H1 (cell line): ENCODE data around the gene FREM1. TPM values are rescaled to one million over a fixed set of nuclear protein-coding genes. Genes with fewer than 3 reads are reported as not detected.

Experiments used
- CTCF ChIA-PET: fragments of 300-600 bp; sonication (Branson Sonifier 250); formaldehyde crosslinking; loops from one replicate; lab custom pipeline; 2021; ENCODE audit not compliant: partially characterized antibody; lab: Charles Lee
- POLR2A ChIA-PET: fragments of 300-600 bp; sonication (Branson Sonifier 250); formaldehyde crosslinking; loops from one replicate; lab custom pipeline; 2021; ENCODE audit warnings: inconsistent platforms; ENCODE audit not compliant: partially characterized antibody; lab: Charles Lee
- DNase-seq, 2 experiments: peaks; one replicate each; pipeline versions ENCODE4 v3.0.0 to v3.0.0-alpha.2; 2010 to 2022; ENCODE audit warnings: low spot score in 2 of 2, low read depth in 1 of 2, mixed read lengths in 1 of 2
- FAIRE-seq: peaks from 2 replicates; lab custom pipeline; 2011; peaks lifted over from hg19 to GRCh38; lab: Jason Lieb, UNC
- H2AFZ ChIP-seq: 2 replicates; pipeline ENCODE4 v1.8.1; 2012; ENCODE audit warnings: low read length, inconsistent platforms
- H2AK5ac ChIP-seq: 2 replicates; pipeline ENCODE4 v1.6.1; 2013; ENCODE audit warnings: low read depth, low read length
- H2BK120ac ChIP-seq: replicated peaks from 2 replicates; pipeline ENCODE3; 2013; ENCODE audit warnings: low read depth, low read length, inconsistent platforms
- H2BK12ac ChIP-seq: 2 replicates; pipeline ENCODE4 v1.6.1; 2013; ENCODE audit warnings: low read depth, low read length
- H2BK15ac ChIP-seq: 2 replicates; pipeline ENCODE4 v1.6.1; 2013; ENCODE audit warnings: low read length
- H2BK20ac ChIP-seq: 2 replicates; pipeline ENCODE4 v1.6.1; 2013; ENCODE audit warnings: low read length
- H2BK5ac ChIP-seq: 2 replicates; pipeline ENCODE4 v1.6.1; 2013; ENCODE audit warnings: low read depth, low read length
- H3K14ac ChIP-seq: 2 replicates; pipeline ENCODE4 v1.6.1; 2013; ENCODE audit warnings: inconsistent platforms; ENCODE audit not compliant: insufficient read length
- H3K18ac ChIP-seq: 2 replicates; pipeline ENCODE4 v1.6.1; 2013; ENCODE audit warnings: low read length; ENCODE audit errors: extremely low read depth
- H3K23ac ChIP-seq: 2 replicates; pipeline ENCODE4 v1.6.1; 2013; ENCODE audit warnings: inconsistent platforms; ENCODE audit not compliant: insufficient read length
- H3K23me2 ChIP-seq: 2 replicates; pipeline ENCODE4 v1.6.1; 2013; ENCODE audit warnings: low read depth, low read length
- H3K27ac ChIP-seq: 2 replicates; pipeline ENCODE4 v1.6.1; 2011; ENCODE audit warnings: low read depth, low read length, inconsistent platforms
- H3K27me3 ChIP-seq, 4 experiments: replicated peaks in 1 of 4; 1 replicate in 1 of 4; 2 replicates in 3 of 4; pipeline versions ENCODE4 v1.6.1 to v1.8.1; 2011 to 2013; ENCODE audit warnings: low read length in 3 of 4, mild to moderate bottlenecking in 3 of 4, inconsistent platforms in 2 of 4, mixed read lengths in 2 of 4, moderate library complexity in 1 of 4; ENCODE audit not compliant: control insufficient read depth in 3 of 4, insufficient read depth in 3 of 4; ENCODE audit errors: extremely low read depth in 1 of 4
- H3K36me3 ChIP-seq, 4 experiments: 2 replicates each; pipeline versions ENCODE4 v1.6.1 to v1.8.1; 2011 to 2013; ENCODE audit warnings: mild to moderate bottlenecking in 4 of 4, low read length in 3 of 4, moderate library complexity in 2 of 4, control low read depth in 1 of 4, inconsistent platforms in 1 of 4; ENCODE audit not compliant: insufficient read depth in 4 of 4, control insufficient read depth in 2 of 4
- H3K4ac ChIP-seq: replicated peaks from 2 replicates; pipeline ENCODE3; 2013; ENCODE audit warnings: low read length, low read depth, mixed read lengths, inconsistent platforms; ENCODE audit not compliant: insufficient read length
- H3K4me1 ChIP-seq, 4 experiments: replicated peaks in 1 of 4; 1 replicate in 1 of 4; 2 replicates in 3 of 4; pipeline versions ENCODE4 v1.6.1 to v1.8.1; 2011 to 2013; ENCODE audit warnings: low read length in 3 of 4, inconsistent platforms in 2 of 4, mixed read lengths in 1 of 4; ENCODE audit not compliant: insufficient read depth in 4 of 4, control insufficient read depth in 3 of 4
- H3K4me2 ChIP-seq, 2 experiments: 2 replicates each; pipeline versions ENCODE4 v1.6.1 to v1.8.1; 2011 to 2013; ENCODE audit warnings: low read depth in 2 of 2, low read length in 2 of 2, control low read depth in 1 of 2, inconsistent platforms in 1 of 2, mild to moderate bottlenecking in 1 of 2; ENCODE audit not compliant: insufficient read depth in 1 of 2
- H3K4me3 ChIP-seq, 4 experiments: fragments of 200-600, 300-600 bp in 1 of 4; sonication (generic), shearing (Covaris generic), sonication (Bioruptor Twin) in 1 of 4; 2 replicates each; pipeline versions ENCODE4 v1.5.1 to v1.8.1; 2011 to 2016; ENCODE audit warnings: low read length in 4 of 4, low read depth in 3 of 4, control low read depth in 2 of 4, inconsistent platforms in 2 of 4, mild to moderate bottlenecking in 2 of 4, mixed read lengths in 1 of 4, moderate library complexity in 1 of 4; ENCODE audit not compliant: insufficient read depth in 2 of 4; ENCODE audit errors: extremely low read depth in 1 of 4
- H3K56ac ChIP-seq: replicated peaks from 2 replicates; pipeline ENCODE3; 2013; ENCODE audit warnings: low read depth, mild to moderate bottlenecking, mixed read lengths, low read length, inconsistent platforms; ENCODE audit not compliant: insufficient read length
- H3K79me1 ChIP-seq: 2 replicates; pipeline ENCODE4 v1.6.1; 2013; ENCODE audit warnings: low read depth, low read length, control low read depth
- H3K79me2 ChIP-seq, 2 experiments: 2 replicates each; pipeline versions ENCODE4 v1.6.1 to v1.8.1; 2012 to 2013; ENCODE audit warnings: low read length in 2 of 2, mild to moderate bottlenecking in 2 of 2, inconsistent platforms in 1 of 2; ENCODE audit not compliant: insufficient read depth in 2 of 2, control insufficient read depth in 1 of 2
- H3K9ac ChIP-seq, 4 experiments: replicated peaks in 1 of 4; 1 replicate in 1 of 4; 2 replicates in 3 of 4; pipeline versions ENCODE4 v1.6.1 to v1.8.1; 2011 to 2013; ENCODE audit warnings: low read depth in 3 of 4, low read length in 3 of 4, control low read depth in 2 of 4, mild to moderate bottlenecking in 2 of 4, moderate library complexity in 2 of 4, inconsistent platforms in 1 of 4; ENCODE audit errors: extremely low read depth in 1 of 4
- H3K9me3 ChIP-seq, 2 experiments: 2 replicates each; pipeline versions ENCODE4 v1.6.1 to v1.8.1; 2012 to 2013; ENCODE audit warnings: mild to moderate bottlenecking in 2 of 2, moderate library complexity in 2 of 2, control low read depth in 1 of 2, inconsistent platforms in 1 of 2, low read depth in 1 of 2, low read length in 1 of 2, mixed read lengths in 1 of 2; ENCODE audit not compliant: insufficient read depth in 2 of 2
- H4K20me1 ChIP-seq, 2 experiments: replicated peaks in 1 of 2; 2 replicates each; pipeline versions ENCODE3 to v1.8.1; 2011 to 2013; ENCODE audit warnings: inconsistent platforms in 2 of 2, low read length in 2 of 2, mild to moderate bottlenecking in 1 of 2; ENCODE audit not compliant: insufficient read depth in 2 of 2, control insufficient read depth in 1 of 2
- H4K5ac ChIP-seq: 2 replicates; pipeline ENCODE4 v1.6.1; 2013; ENCODE audit warnings: low read length, low read depth, mixed read lengths, inconsistent platforms; ENCODE audit not compliant: insufficient read length
- H4K8ac ChIP-seq: 2 replicates; pipeline ENCODE4 v1.8.0; 2013; ENCODE audit warnings: mild to moderate bottlenecking, moderate library complexity, low read length, inconsistent platforms; ENCODE audit not compliant: insufficient read depth; ENCODE audit errors: extremely low read depth
- H4K91ac ChIP-seq: replicated peaks from 2 replicates; pipeline ENCODE3; 2013; ENCODE audit warnings: low read length, mixed read lengths, inconsistent platforms; ENCODE audit not compliant: insufficient read length
- CBX5 ChIP-seq: fragments of 300-800, 300-1000 bp; sonication (generic); IDR thresholded peaks from 2 replicates; pipeline ENCODE4 v1.7.1; 2016; ENCODE audit warnings: antibody characterized with exemption, low read length, low read depth
- CREB1 ChIP-seq: IDR thresholded peaks from 2 replicates; pipeline ENCODE4 v1.6.1; 2012; ENCODE audit warnings: inconsistent platforms
- EZH2 ChIP-seq: fragments of 200-600 bp; sonication (generic); IDR thresholded peaks from 2 replicates; pipeline ENCODE4 v1.7.1; 2012; ENCODE audit warnings: low read depth, mild to moderate bottlenecking, moderate library complexity, low read length, inconsistent platforms; ENCODE audit not compliant: severe bottlenecking
- PHF8 ChIP-seq: fragments of 200-600 bp; sonication (generic); conservative IDR thresholded peaks from 2 replicates; pipeline ENCODE4 v1.7.1; 2012; ENCODE audit warnings: low read depth, mild to moderate bottlenecking, inconsistent platforms, low read length, moderate library complexity
- RBBP5 ChIP-seq: IDR thresholded peaks from 2 replicates; pipeline ENCODE4 v1.7.1; 2012; ENCODE audit warnings: low read depth, mild to moderate bottlenecking, inconsistent platforms, low read length, moderate library complexity, borderline replicate concordance
- RXRA ChIP-seq: IDR thresholded peaks from 2 replicates; pipeline ENCODE4 v1.6.1; 2011; ENCODE audit warnings: low read depth, mild to moderate bottlenecking, low read length, moderate library complexity; ENCODE audit not compliant: insufficient read depth
- SIN3A ChIP-seq, 2 experiments: IDR thresholded peaks in 1 of 2; conservative IDR thresholded peaks in 1 of 2; 2 replicates each; pipeline ENCODE4 v1.6.1; 2011 to 2012; ENCODE audit warnings: low read length in 2 of 2, improper control_type of control experiment in 1 of 2, low read depth in 1 of 2, mild to moderate bottlenecking in 1 of 2
- TCF12 ChIP-seq: IDR thresholded peaks from 2 replicates; pipeline ENCODE4 v1.6.1; 2011; ENCODE audit warnings: low read depth, mild to moderate bottlenecking, low read length
- polyA plus RNA-seq, 7 experiments: library from polyadenylated mRNA; depleted of rRNA in 3 of 7; stranded (reverse) in 5 of 7; unstranded in 2 of 7; fragments of >200 nt in 5 of 7; fragments of 200-250 nt in 2 of 7; gene quantifications; 1 replicate in 5 of 7; 2 replicates in 1 of 7; 4 replicates in 1 of 7; pipeline versions ENCODE4 v1.2.1 to v1.2.3, GENCODE V29; 2011 to 2013; ENCODE audit warnings: missing spikeins in 2 of 7, mixed read lengths in 2 of 7
- total RNA-seq: library from RNA; stranded (reverse); fragmentation: NEBNext Ultra II Directional; extraction: Animal tissue kit (Norgen Biotek cat#: 25700); gene quantifications from 2 replicates; pipeline ENCODE4 v1.2.1, GENCODE V29; 2021

The FREM1 gene
- total and polyA plus RNA-seq, 2 of the 8 experiments (the other 6 are each of a cell fraction or from before 2014, with no cell fraction given): 2.6 to 3.1 TPM

DNA sequence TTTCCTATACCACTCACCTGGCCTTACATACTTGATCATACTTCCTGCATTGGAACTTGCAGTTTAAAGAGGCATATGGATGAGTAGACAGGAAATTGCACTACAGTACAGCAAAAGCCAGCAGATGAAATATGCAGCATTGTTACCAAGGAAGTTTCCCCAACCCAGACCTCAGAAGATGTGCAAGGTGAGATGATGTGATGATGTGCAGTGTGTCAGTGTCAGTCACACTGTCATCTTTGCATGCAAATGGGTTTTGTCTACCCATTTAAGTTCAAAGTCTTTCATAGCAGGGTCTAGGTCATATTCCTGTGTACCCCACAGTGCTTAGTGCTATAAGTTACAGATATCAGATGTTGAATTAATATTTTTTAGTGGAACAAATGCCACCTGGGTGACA lies 98.4 kb downstream of the FREM1 start:
- POLR2A ChIA-PET: no interaction called here
- Histone ChIP-seq H3K36me3 (peaks cover 0 to 4% (median 0%) of the 10 kb centered on the region in 4 experiments; a peak in 2 of 8 replicates), H3K4me2 (no peak overlapping the region), H3K18ac (no peak overlapping the region), H4K8ac (no peak overlapping the region), H2BK12ac (no peak overlapping the region), H3K56ac (no peak overlapping the region), H2AFZ (no peak overlapping the region)
- no peak for DNase-seq
- no peak for TF ChIP-seq CBX5
- no peak for TF ChIP-seq TCF12
- no peak for TF ChIP-seq PHF8
- no peak for TF ChIP-seq RXRA
- TF ChIP-seq SIN3A (conservative IDR thresholded peaks at IDR 0.05 in 1 of 2, IDR thresholded peaks at IDR 0.05 in 1 of 2; ENCODE audit: low read depth in 1 of 2, low read length in 2 of 2): no peak
- no peak for TF ChIP-seq RBBP5
- no peak for TF ChIP-seq EZH2
- TF ChIP-seq CREB1: no peak
- TF ChIP-seq, all 59 proteins: peak for 0
- Histone ChIP-seq H4K5ac (no peak overlapping the region), H3K9ac (no peak overlapping the region), H2BK5ac (no peak overlapping the region), H2BK120ac (no peak overlapping the region), H2AK5ac (no peak overlapping the region), H3K79me2 (no peaks in the 10 kb centered on the region), H3K14ac (no peak overlapping the region), H3K4me3 (no peak overlapping the region), H3K9me3 (0 out of 4 replicates have a peak, but pooled peaks cover 0 to 3% of the 10 kb centered on the region in 2 experiments), H3K23me2 (no peaks in the 10 kb centered on the region), H4K20me1 (no peaks in the 10 kb centered on the region), H2BK15ac (no peak overlapping the region), H3K27me3 (no peaks in the 10 kb centered on the region), H2BK20ac (no peak overlapping the region), H4K91ac (no peak overlapping the region), H3K79me1 (no peaks in the 10 kb centered on the region), H3K4ac (no peak overlapping the region), H3K23ac (no peak overlapping the region), H3K27ac (no peak overlapping the region), H3K4me1 (no peaks in the 10 kb centered on the region)
- no peak for FAIRE-seq
- CTCF ChIA-PET: no interaction called here
